ENCODE measurements around the gene BDKRB2.

- TF ChIP-seq EZH2 (IDR thresholded peaks at IDR 0.05) (no peak), POLR2AphosphoS5 (IDR thresholded peaks at IDR 0.05; ENCODE audit: borderline replicate concordance, low read depth, low read length) (no peak)
Observed at GRCh38 chr14:96184737-96185136, 19.9 kb upstream of the BDKRB2 start.
